ENCODE data around the gene SCFD2.
"Not testable (repeated sequence)": the region's sequence is repeated elsewhere in the genome, so short reads cannot be mapped to it uniquely, and the experiment has no call there.

The SCFD2 gene

DNA sequence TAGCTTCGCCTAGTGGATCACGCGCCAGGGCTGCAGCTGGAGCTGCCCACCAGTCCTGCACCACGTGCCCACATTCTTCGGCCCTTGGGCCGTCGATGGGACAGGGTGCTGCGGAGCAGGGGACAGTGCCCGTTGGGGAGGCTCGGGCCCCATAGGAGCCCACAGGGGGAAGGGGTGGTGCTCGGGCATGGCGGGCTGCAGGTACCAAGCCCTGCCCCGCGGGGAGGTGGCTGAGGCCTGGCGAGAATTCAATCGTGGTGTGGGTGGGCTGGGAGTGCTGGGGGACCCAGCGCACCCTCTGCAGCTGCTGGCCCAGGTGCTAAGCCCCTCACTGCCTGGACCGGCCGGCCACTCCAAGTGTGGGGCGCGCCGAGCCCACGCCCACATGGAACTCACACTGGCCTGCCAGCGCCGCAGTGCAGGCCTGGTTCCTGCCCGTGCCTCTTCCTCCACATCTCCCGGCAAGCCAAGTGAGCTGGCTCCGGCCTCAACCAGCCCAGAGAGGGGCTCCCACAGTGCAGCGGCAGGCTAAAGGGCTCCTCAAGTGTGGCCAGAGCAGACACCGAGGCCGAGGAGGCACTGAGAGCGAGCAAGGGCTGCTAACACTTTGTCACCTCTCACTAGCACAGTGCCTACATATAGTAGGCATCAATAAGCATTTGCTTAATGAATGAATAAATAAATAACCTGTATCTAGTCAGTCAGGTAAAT lies 11.7 kb downstream of the SCFD2 start:
- Histone ChIP-seq H3K9ac (ENCODE audit: low read length) (no peak overlapping the region), H3K27me3 (ENCODE audit: low read depth, low read length) (no peaks in the 10 kb centered on the region), H3K4me1 (ENCODE audit: low read length) (no peaks in the 10 kb centered on the region), H2AFZ (ENCODE audit: low read depth, low read length) (no peak overlapping the region), H3K27ac (ENCODE audit: low read length) (no peak overlapping the region), H4K20me1 (ENCODE audit: insufficient read depth, low read length) (no peaks in the 10 kb centered on the region), H3K36me3 (replicated peaks; ENCODE audit: low read depth, low read length) (peaks cover 26% of the 10 kb centered on the region), H3K79me2 (ENCODE audit: low read length) (peaks cover 48% of the 10 kb centered on the region), H3K4me3 (ENCODE audit: low read length) (no peak overlapping the region), H3K9me3 (ENCODE audit: insufficient read depth, low read length) (no peaks in the 10 kb centered on the region), H3K4me2 (ENCODE audit: low read length) (no peak overlapping the region)
- no peak for TF ChIP-seq EZH2phosphoT487 (IDR thresholded peaks at IDR 0.05; ENCODE audit: low read depth)
- TF ChIP-seq, protein P1, sequence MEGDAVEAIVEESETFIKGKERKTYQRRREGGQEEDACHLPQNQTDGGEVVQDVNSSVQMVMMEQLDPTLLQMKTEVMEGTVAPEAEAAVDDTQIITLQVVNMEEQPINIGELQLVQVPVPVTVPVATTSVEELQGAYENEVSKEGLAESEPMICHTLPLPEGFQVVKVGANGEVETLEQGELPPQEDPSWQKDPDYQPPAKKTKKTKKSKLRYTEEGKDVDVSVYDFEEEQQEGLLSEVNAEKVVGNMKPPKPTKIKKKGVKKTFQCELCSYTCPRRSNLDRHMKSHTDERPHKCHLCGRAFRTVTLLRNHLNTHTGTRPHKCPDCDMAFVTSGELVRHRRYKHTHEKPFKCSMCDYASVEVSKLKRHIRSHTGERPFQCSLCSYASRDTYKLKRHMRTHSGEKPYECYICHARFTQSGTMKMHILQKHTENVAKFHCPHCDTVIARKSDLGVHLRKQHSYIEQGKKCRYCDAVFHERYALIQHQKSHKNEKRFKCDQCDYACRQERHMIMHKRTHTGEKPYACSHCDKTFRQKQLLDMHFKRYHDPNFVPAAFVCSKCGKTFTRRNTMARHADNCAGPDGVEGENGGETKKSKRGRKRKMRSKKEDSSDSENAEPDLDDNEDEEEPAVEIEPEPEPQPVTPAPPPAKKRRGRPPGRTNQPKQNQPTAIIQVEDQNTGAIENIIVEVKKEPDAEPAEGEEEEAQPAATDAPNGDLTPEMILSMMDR (IDR thresholded peaks at IDR 0.05; ENCODE audit: low read depth, low read length): no peak

DNA sequence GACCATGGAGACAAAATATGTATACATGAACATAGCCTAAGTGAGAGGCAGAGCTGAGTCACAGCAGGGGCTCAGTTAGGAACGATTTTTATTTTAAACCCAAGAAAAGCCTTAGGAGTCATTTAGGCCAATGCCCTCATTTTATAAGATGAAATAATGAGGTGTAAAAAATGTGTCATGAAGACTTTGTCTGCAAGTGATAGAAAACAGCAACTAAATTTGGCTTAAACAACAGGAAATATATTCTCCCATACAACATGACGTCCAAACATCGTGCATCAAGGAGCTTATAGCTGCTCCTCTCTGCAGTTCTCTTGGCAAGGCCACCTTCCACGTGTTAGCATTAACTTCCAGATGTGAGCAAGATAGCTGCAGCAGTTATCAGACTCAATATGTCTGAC lies 16.8 kb downstream of the SCFD2 start:
- Histone ChIP-seq H2AFZ (ENCODE audit: low read depth, low read length) (no peak overlapping the region), H3K4me2 (ENCODE audit: low read length) (no peak overlapping the region), H3K9me3 (ENCODE audit: insufficient read depth, low read length) (no peaks in the 10 kb centered on the region), H3K4me1 (ENCODE audit: low read length) (no peaks in the 10 kb centered on the region), H3K9ac (ENCODE audit: low read length) (no peak overlapping the region), H3K27ac (ENCODE audit: low read length) (no peak overlapping the region), H3K4me3 (ENCODE audit: low read length) (no peak overlapping the region), H4K20me1 (ENCODE audit: insufficient read depth, low read length) (no peaks in the 10 kb centered on the region), H3K27me3 (ENCODE audit: low read depth, low read length) (no peaks in the 10 kb centered on the region), H3K36me3 (replicated peaks; ENCODE audit: low read depth, low read length) (peaks cover 27% of the 10 kb centered on the region), H3K79me2 (ENCODE audit: low read length) (peaks cover 6% of the 10 kb centered on the region)
- no peak for TF ChIP-seq EZH2phosphoT487 (IDR thresholded peaks at IDR 0.05; ENCODE audit: low read depth)

DNA sequence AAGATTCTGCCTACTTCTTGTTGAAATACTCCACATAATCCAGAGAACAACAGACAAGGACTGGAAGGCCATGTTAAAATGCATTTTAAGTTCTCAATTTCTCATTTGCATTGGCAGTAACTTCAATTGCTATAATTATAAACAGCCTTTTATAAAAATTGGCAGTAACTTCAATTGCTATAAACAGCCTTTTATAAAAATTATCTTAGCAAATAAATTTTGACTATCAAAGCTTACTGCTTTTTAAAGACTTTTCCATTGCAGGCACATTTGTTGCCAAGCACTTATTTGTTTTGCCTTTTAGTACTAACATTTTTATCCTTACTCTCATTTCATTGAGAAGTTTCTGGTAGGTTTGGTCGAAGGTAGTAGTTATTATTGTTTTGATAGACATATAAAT lies 17.8 kb downstream of the SCFD2 start:
- Histone ChIP-seq H2AFZ (ENCODE audit: low read depth, low read length) (no peak overlapping the region), H3K27me3 (ENCODE audit: low read depth, low read length) (no peaks in the 10 kb centered on the region), H3K4me1 (ENCODE audit: low read length) (no peaks in the 10 kb centered on the region), H3K36me3 (replicated peaks; ENCODE audit: low read depth, low read length) (peaks cover 24% of the 10 kb centered on the region), H3K79me2 (ENCODE audit: low read length) (peaks cover 3% of the 10 kb centered on the region), H3K4me2 (ENCODE audit: low read length) (no peak overlapping the region), H3K27ac (ENCODE audit: low read length) (no peak overlapping the region), H3K4me3 (ENCODE audit: low read length) (no peak overlapping the region), H4K20me1 (ENCODE audit: insufficient read depth, low read length) (no peaks in the 10 kb centered on the region), H3K9me3 (ENCODE audit: insufficient read depth, low read length) (no peaks in the 10 kb centered on the region), H3K9ac (ENCODE audit: low read length) (no peak overlapping the region)
- no peak for TF ChIP-seq EZH2phosphoT487 (IDR thresholded peaks at IDR 0.05; ENCODE audit: low read depth)
- TF ChIP-seq, protein P1 (IDR thresholded peaks at IDR 0.05; ENCODE audit: low read depth, low read length): no peak

DNA sequence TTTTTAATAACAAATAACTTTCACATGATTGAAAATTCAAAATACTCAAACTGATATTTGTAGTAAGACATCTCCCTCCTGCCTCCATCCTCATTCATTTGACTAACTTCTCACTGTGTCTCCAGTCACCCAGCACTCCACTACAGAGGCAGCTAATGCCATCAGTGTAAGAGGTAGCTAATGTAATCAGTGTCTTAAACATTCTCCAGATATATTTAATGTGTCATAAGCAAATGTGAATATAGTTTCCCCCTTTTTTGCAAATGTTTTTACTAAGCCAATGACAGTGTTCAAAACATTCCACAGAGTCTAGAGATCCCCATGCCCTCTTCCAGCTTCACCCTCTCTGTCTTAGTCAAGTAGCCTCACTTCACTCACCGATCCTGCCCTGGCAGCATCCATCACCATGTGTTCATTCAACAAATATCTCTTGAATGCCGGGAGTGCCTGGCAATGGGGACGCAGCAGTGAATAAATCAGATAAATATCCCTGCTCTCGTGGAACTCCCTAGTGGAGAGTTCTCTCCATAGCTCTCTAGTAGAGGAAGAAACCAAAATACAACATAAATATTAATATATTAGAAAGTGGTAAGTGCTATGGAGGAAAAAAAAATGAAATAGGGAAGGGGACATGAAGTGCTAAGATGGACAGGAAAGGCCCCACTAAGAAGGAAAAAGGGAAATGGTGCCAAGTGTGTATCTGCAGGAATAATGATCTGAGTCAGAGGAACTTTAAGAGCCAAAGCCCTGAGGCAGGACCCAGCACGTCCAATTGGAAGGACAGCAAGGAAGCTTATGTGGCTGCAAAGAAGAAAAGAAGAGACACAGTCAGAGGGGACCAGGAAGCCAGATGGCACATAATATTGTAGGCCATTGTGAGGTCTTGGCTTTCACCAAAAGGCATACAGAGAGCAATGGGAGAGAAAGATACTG lies 18.7 kb downstream of the SCFD2 start:
- H3K9me3 ChIP-seq (ENCODE audit: insufficient read depth, low read length): no peaks in the 10 kb centered on the region
- H2AFZ ChIP-seq (ENCODE audit: low read depth, low read length): no peak overlapping the region
- H3K9ac ChIP-seq (ENCODE audit: low read length): no peak overlapping the region
- H4K20me1 ChIP-seq (ENCODE audit: insufficient read depth, low read length): no peaks in the 10 kb centered on the region
- no peak overlapping the region for H3K27ac ChIP-seq (ENCODE audit: low read length)
- no peak overlapping the region for H3K4me3 ChIP-seq (ENCODE audit: low read length)
- peaks cover 24% of the 10 kb centered on the region for H3K36me3 ChIP-seq (replicated peaks; ENCODE audit: low read depth, low read length)
- no peak for TF ChIP-seq EZH2phosphoT487 (IDR thresholded peaks at IDR 0.05; ENCODE audit: low read depth)
- TF ChIP-seq, protein P1 (IDR thresholded peaks at IDR 0.05; ENCODE audit: low read depth, low read length): no peak
- no peak overlapping the region for H3K4me2 ChIP-seq (ENCODE audit: low read length)
- peaks cover 3% of the 10 kb centered on the region for H3K79me2 ChIP-seq (ENCODE audit: low read length)
- H3K27me3 ChIP-seq (ENCODE audit: low read depth, low read length): no peaks in the 10 kb centered on the region
- H3K4me1 ChIP-seq (ENCODE audit: low read length): no peaks in the 10 kb centered on the region

DNA sequence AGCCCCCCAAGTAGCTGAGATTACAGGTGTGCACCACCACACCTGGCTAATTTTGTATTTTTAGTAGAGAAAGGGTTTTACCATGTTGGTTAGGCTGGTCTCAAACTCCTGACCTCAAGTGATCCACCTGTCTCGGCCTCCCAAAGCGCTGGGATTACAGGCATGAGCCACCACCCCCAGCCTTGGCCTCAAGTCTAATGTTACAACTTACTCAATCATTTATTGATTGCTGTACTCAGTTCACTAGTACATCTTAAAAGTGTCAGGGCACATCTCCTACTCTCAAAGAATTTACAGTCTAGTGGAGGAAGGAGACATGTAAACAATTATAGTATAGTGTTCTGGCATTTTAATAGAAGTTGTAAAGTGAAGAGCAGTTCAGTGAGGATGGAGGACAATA lies 19.5 kb downstream of the SCFD2 start:
- not testable (repeated sequence) for H3K27me3 ChIP-seq (ENCODE audit: low read depth, low read length); H3K4me2 ChIP-seq (ENCODE audit: low read length); H3K79me2 ChIP-seq (ENCODE audit: low read length); H4K20me1 ChIP-seq (ENCODE audit: insufficient read depth, low read length); H3K9me3 ChIP-seq (ENCODE audit: insufficient read depth, low read length); H3K4me1 ChIP-seq (ENCODE audit: low read length); H3K9ac ChIP-seq (ENCODE audit: low read length); H3K27ac ChIP-seq (ENCODE audit: low read length); H3K4me3 ChIP-seq (ENCODE audit: low read length); H2AFZ ChIP-seq (ENCODE audit: low read depth, low read length)
- H3K36me3 ChIP-seq (replicated peaks; ENCODE audit: low read depth, low read length): peaks cover 24% of the 10 kb centered on the region

DNA sequence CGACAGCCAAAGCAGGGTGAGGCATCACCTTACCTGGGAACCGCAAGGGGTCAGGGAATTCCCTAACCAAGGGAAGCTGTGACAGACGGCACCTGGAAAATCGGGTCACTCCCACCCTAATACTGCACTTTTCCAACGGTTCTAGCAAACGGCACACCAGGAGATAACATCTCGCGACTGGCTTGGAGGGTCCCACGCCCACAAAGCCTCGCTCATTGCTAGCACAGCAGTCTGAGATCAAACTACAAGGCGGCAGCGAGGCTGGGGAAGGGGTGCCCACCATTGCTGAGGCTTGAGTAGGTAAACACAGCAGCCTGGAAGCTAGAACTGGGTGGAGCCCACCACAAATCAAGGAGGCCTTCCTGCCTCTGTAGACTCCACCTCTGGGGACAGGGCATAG lies 25.7 kb downstream of the SCFD2 start:
- not testable (repeated sequence) for H2AFZ ChIP-seq (ENCODE audit: low read depth, low read length); H3K4me3 ChIP-seq (ENCODE audit: low read length); H4K20me1 ChIP-seq (ENCODE audit: insufficient read depth, low read length); H3K36me3 ChIP-seq (replicated peaks; ENCODE audit: low read depth, low read length); H3K4me1 ChIP-seq (ENCODE audit: low read length); H3K9ac ChIP-seq (ENCODE audit: low read length); H3K27ac ChIP-seq (ENCODE audit: low read length); H3K4me2 ChIP-seq (ENCODE audit: low read length); H3K9me3 ChIP-seq (ENCODE audit: insufficient read depth, low read length); H3K79me2 ChIP-seq (ENCODE audit: low read length); H3K27me3 ChIP-seq (ENCODE audit: low read depth, low read length)
